Left ventricle myocardium inferior (tissue), 1 donor: ENCODE data around the gene CSN2. TPM values are rescaled to one million over a fixed set of nuclear protein-coding genes. Genes with fewer than 3 reads are reported as not detected.

Source experiments
- DNase-seq: peaks from one replicate; pipeline ENCODE4 v3.0.0-alpha.2; 2020
- H3K27ac ChIP-seq: fragments of 200-600 bp; replicated peaks from 2 replicates; pipeline ENCODE4 v1.8.0; 2021
- H3K27me3 ChIP-seq: fragments of 200-600 bp; 2 replicates; pipeline ENCODE4 v1.8.0; 2021; ENCODE audit warnings: low read depth
- H3K36me3 ChIP-seq: fragments of 200-600 bp; 2 replicates; pipeline ENCODE4 v1.8.0; 2021
- H3K4me1 ChIP-seq: fragments of 200-600 bp; 2 replicates; pipeline ENCODE4 v1.8.0; 2021
- H3K4me3 ChIP-seq: fragments of 200-600 bp; 2 replicates; pipeline ENCODE4 v1.8.0; 2021; ENCODE audit warnings: mild to moderate bottlenecking, moderate library complexity
- H3K9me3 ChIP-seq: fragments of 200-600 bp; replicated peaks from 2 replicates; pipeline ENCODE4 v1.8.0; 2021
- intact Hi-C: fragments of 100-400 bp; cut with micrococcal nuclease; formaldehyde crosslinking; loops from one replicate; pipeline ENCODE4 v1.11.0; 2022
- total RNA-seq: library from RNA; stranded (reverse); fragmentation: NEBNext Ultra II Directional; extraction: Animal tissue kit (Norgen Biotek cat#: 25700); gene quantifications from one replicate; pipeline ENCODE4 v1.2.1, GENCODE V29; 2021
- TF ChIP-seq, protein P1 (sequence below): fragments of 200-600 bp; IDR thresholded peaks from 2 replicates; pipeline ENCODE4 v1.8.0; 2021; ENCODE audit warnings: antibody characterized with exemption, mild to moderate bottlenecking, borderline replicate concordance
- donor health status: DM: no; HTN: yes; CAD: no; lungs with severe emphysema.

Gene CSN2
- total RNA-seq, 1 donor from 2014 or later: not detected

DNA sequence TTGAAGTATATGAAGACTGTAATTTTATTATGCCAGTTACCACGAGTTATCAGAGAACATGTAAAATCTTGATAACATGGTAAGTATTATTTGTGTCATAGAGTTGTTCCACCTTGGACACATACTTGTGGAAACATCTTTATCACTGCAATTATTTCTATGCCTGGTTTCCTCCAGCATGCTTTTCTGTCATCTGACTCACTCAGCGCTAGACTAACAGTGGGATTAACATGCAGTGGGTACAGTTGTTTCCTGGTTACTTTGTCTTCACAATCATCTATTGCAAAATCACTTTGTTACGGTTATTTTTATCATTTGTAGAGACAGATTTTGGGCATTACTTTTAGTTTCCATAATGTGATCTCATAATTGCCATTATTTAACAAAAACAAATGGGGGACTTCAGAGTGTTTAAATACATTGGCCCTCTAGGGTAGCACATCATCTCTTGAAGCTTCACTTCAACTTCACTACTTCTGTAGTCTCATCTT, 30.0 kb upstream of the CSN2 start, which contains the start of gene STATH:
Gene STATH (plus strand): TSS at position 441 of the 491 bp plus-strand sequence. CDS start 2,472 bp downstream, outside the sequence.
- no peak for DNase-seq

DNA sequence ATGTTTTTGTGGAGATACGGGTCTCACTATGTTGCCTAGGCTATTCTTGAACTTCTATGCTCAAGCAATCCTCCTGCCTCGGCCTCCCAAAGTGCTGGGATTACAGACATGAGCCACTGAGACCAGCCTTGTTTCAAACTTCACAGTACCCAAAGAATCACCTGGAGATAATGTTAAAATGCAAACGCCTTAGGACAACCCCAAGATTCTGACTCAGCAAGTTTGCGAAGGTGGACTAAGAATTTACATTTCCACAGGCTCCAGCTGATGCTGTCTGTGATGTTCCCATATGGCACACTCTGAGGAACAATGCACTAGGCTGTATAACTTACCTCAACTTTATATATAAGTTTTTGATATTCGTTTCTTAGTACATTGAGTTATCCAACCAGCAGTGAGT, 29.3 kb upstream of the CSN2 start:
- H3K36me3 ChIP-seq: no peaks in the 10 kb centered on the region
- no peak overlapping the region for H3K27ac ChIP-seq
- H3K4me1 ChIP-seq: no peaks in the 10 kb centered on the region
- TF ChIP-seq, protein P1, sequence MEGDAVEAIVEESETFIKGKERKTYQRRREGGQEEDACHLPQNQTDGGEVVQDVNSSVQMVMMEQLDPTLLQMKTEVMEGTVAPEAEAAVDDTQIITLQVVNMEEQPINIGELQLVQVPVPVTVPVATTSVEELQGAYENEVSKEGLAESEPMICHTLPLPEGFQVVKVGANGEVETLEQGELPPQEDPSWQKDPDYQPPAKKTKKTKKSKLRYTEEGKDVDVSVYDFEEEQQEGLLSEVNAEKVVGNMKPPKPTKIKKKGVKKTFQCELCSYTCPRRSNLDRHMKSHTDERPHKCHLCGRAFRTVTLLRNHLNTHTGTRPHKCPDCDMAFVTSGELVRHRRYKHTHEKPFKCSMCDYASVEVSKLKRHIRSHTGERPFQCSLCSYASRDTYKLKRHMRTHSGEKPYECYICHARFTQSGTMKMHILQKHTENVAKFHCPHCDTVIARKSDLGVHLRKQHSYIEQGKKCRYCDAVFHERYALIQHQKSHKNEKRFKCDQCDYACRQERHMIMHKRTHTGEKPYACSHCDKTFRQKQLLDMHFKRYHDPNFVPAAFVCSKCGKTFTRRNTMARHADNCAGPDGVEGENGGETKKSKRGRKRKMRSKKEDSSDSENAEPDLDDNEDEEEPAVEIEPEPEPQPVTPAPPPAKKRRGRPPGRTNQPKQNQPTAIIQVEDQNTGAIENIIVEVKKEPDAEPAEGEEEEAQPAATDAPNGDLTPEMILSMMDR: no peak
- no peak overlapping the region for H3K4me3 ChIP-seq
- intact Hi-C loops: no loop called here
- H3K27me3 ChIP-seq: no peaks in the 10 kb centered on the region
- DNase-seq: no peak
- H3K9me3 ChIP-seq: no peaks in the 10 kb centered on the region

More for the DNA sequence above, 30.0 kb upstream of the CSN2 start, which contains the start of gene STATH:
- H3K27me3 ChIP-seq: no peaks in the 10 kb centered on the region
- H3K4me3 ChIP-seq: no peak within 1 kb of the TSS
- H3K27ac ChIP-seq: no peak within 1 kb of the TSS
- no peaks in the 10 kb centered on the region for H3K4me1 ChIP-seq
- no peaks in the 10 kb centered on the region for H3K36me3 ChIP-seq
- TF ChIP-seq, protein P1: no peak
- intact Hi-C loops: no loop called here
- no peaks in the 10 kb centered on the region for H3K9me3 ChIP-seq

DNA sequence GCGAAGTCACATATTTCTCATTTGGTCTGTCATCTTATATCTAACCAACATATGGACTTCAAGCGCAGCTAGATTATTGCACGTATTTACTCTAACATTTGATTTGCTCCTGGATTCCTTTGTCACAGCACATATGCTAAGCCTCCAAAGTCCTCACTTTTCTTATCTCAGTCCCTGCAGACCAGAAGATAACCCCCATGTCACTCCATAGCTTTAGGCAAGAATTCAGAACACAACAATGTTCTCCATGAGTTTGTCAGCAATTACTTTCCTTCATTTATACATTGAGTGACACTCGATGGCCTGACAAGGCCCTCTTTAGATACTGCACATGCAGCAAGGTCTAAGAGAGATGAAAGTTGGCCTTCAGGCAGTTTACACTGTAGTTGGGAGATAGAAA, 25.5 kb upstream of the CSN2 start:
- Histone ChIP-seq H3K36me3 (no peaks in the 10 kb centered on the region), H3K4me1 (no peaks in the 10 kb centered on the region), H3K27ac (no peak overlapping the region), H3K4me3 (no peak overlapping the region), H3K9me3 (no peaks in the 10 kb centered on the region), H3K27me3 (no peaks in the 10 kb centered on the region)
- TF ChIP-seq, protein P1: no peak
- intact Hi-C loops: no loop called here
- no peak for DNase-seq

DNA sequence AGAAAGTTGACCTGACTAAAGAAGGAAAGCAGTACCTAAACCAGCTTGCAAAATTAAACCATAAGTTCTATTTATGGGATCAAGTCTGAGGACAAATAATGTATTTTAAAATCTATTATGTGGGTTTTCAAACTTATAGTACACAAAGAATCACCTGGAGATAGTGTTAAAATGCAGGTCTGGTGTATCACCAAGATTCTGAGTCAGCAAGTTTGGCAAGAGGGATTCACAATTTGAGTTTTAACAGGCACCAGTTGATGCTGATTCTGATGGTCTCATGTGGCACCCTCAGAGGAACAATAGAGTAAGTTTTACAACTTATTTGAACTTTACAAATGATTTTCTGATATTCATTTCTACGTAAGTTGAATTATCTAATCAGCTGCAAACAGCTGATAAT, 21.1 kb upstream of the CSN2 start:
- TF ChIP-seq, protein P1: no peak
- no peaks in the 10 kb centered on the region for H3K27me3 ChIP-seq
- no peaks in the 10 kb centered on the region for H3K9me3 ChIP-seq
- intact Hi-C loops: no loop called here
- no peaks in the 10 kb centered on the region for H3K4me1 ChIP-seq
- H3K27ac ChIP-seq: no peak overlapping the region
- no peak overlapping the region for H3K4me3 ChIP-seq
- no peaks in the 10 kb centered on the region for H3K36me3 ChIP-seq
- no peak for DNase-seq

DNA sequence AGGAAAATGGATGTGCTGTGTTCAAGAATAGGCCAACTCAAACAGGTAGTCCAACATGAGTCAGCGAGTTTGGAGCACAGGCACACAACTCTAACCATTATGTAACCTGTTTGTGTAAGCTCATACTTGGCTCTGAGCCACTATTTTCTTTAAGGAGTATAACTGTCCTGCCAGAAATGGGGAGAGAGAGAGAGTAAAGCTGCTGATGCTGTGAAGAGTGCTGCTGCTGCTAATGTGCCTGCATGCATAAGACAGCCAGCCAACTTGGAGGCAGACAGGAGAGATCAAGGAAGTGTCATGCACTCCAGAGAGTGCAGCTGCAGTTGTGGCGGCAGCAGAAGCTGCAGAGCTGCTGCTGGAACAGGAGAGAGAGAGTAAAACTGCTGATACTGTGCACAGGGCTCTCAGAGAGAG, 18.5 kb upstream of the CSN2 start:
- Histone ChIP-seq H3K27ac (no peak overlapping the region), H3K36me3 (no peaks in the 10 kb centered on the region), H3K27me3 (no peaks in the 10 kb centered on the region), H3K9me3 (no peaks in the 10 kb centered on the region), H3K4me3 (no peak overlapping the region), H3K4me1 (no peaks in the 10 kb centered on the region)
- TF ChIP-seq, protein P1: no peak
- intact Hi-C loops: no loop called here
- no peak for DNase-seq
